Measurements from ENCODE around the gene ZNF492.
A peak's percentile ranks its signal among the peaks of the same experiment; 100 is the strongest.

The ZNF492 gene

GRCh38 chr19:22633706-22634449 lies at the start of gene ZNF492:
Gene ZNF492 (plus strand): TSS chr19:22634324. CDS start chr19:22653400, 19,076 bp downstream.
- peak; percentile 45 to 51 for DNase-seq (ENCODE audit: low read depth in 2 of 2)

GRCh38 chr19:22595422-22595821 lies 38.7 kb upstream of the ZNF492 start:
- DNase-seq (ENCODE audit: low read depth in 2 of 2), result no peak

- no peak for DNase-seq (ENCODE audit: low read depth in 2 of 2)
Measured at GRCh38 chr19:22595918-22596341, 38.2 kb upstream of the ZNF492 start.

- no peak for DNase-seq (ENCODE audit: low read depth in 2 of 2)
Measured at GRCh38 chr19:22600690-22601648, 33.2 kb upstream of the ZNF492 start.

- no peak for DNase-seq (ENCODE audit: low read depth in 2 of 2)
Measured at GRCh38 chr19:22601906-22602630, 32.1 kb upstream of the ZNF492 start.

- no peak for DNase-seq (ENCODE audit: low read depth in 2 of 2)
Measured at GRCh38 chr19:22602631-22603272, 31.4 kb upstream of the ZNF492 start.

- no peak for DNase-seq (ENCODE audit: low read depth in 2 of 2)
Measured at GRCh38 chr19:22603518-22604440, 30.3 kb upstream of the ZNF492 start.

GRCh38 chr19:22604571-22605274 lies 29.4 kb upstream of the ZNF492 start:
- DNase-seq (ENCODE audit: low read depth in 2 of 2), result no peak

GRCh38 chr19:22605275-22606211 lies 28.6 kb upstream of the ZNF492 start:
- no peak for DNase-seq (ENCODE audit: low read depth in 2 of 2)

GRCh38 chr19:22606212-22606553 lies 27.9 kb upstream of the ZNF492 start:
- DNase-seq (ENCODE audit: low read depth in 2 of 2), result no peak

- DNase-seq (ENCODE audit: low read depth in 2 of 2), result no peak
Measured at GRCh38 chr19:22606954-22607652, 27.0 kb upstream of the ZNF492 start.

GRCh38 chr19:22607653-22608430 lies 26.3 kb upstream of the ZNF492 start:
- no peak for DNase-seq (ENCODE audit: low read depth in 2 of 2)

- no peak for DNase-seq (ENCODE audit: low read depth in 2 of 2)
Measured at GRCh38 chr19:22608441-22608840, 25.7 kb upstream of the ZNF492 start.

GRCh38 chr19:22609630-22610029 lies 24.5 kb upstream of the ZNF492 start:
- DNase-seq (ENCODE audit: low read depth in 2 of 2), result no peak

- no peak for DNase-seq (ENCODE audit: low read depth in 2 of 2)
Measured at GRCh38 chr19:22610121-22610520, 24.0 kb upstream of the ZNF492 start.

- DNase-seq (ENCODE audit: low read depth in 2 of 2), result no peak
Measured at GRCh38 chr19:22612316-22612715, 21.8 kb upstream of the ZNF492 start.

GRCh38 chr19:22616659-22617058 lies 17.5 kb upstream of the ZNF492 start:
- no peak for DNase-seq (ENCODE audit: low read depth in 2 of 2)
